Measurements from ENCODE around the gene MYL6. TPM values are rescaled to one million over a fixed set of nuclear protein-coding genes. Genes with fewer than 3 reads are reported as not detected.

The MYL6 gene
- total RNA-seq, 1 donor from 2014 or later = 590 TPM

DNA sequence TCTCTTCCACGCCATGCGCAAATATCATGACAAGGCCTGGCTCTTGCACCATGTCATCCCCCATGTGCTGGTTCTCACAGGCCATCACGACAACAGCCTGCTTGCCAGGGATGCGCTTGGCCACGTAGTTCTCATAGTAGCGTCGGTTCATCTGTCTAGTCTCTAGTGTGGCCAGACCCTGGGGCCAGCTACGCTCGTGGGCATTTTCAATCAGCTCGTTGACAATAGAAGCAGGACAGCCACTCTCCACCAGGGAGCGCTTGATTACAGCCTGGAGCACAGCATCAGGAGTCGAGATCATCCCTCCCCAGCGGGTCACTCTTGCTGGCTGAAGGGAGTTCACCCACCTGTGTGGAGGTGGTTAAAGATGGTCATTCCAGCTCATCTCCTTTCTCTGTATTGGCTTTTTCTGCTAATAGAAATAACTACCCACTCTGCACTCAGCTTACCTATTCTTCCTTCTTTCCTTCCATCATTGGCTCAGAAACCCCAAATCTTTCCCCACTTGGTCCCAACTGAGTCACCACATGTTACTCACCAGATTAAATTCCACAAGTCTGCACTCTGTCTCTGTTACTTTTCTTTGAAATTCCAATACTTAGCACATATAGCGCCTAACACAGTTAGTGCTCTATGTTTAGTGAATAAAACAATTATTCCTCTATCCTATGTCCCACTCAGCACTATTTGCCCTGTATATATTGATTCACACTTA lies 48.5 kb downstream of the MYL6 start:
- Histone ChIP-seq H3K36me3 (ENCODE audit: control insufficient read depth, insufficient read depth, low read length) (peaks cover 28% of the 10 kb centered on the region), H3K27me3 (ENCODE audit: control insufficient read depth, insufficient read depth, low read length) (no peaks in the 10 kb centered on the region), H3K4me3 (ENCODE audit: low read depth, low read length) (no peak overlapping the region)
- peak; percentile 78 for TF ChIP-seq CTCF (IDR thresholded peaks at IDR 0.05; ENCODE audit: insufficient read depth, low read length, severe bottlenecking)
- DNase-seq (ENCODE audit: low read depth) (peak; percentile 59), FAIRE-seq (no peak)

GRCh38 chr12:56208006-56208405 lies 49.8 kb downstream of the MYL6 start:
- FAIRE-seq = peak; percentile 68
- H3K36me3 ChIP-seq (ENCODE audit: control insufficient read depth, insufficient read depth, low read length) = peaks cover 33% of the 10 kb centered on the region

More at GRCh38 chr12:56208006-56208405, 49.8 kb downstream of the MYL6 start:
- TF ChIP-seq CTCF (IDR thresholded peaks at IDR 0.05; ENCODE audit: insufficient read depth, low read length, severe bottlenecking) = no peak
- Histone ChIP-seq H3K27me3 (ENCODE audit: control insufficient read depth, insufficient read depth, low read length) (no peaks in the 10 kb centered on the region), H3K4me3 (ENCODE audit: low read depth, low read length) (no peak overlapping the region)
- DNase-seq (ENCODE audit: low read depth) = no peak

Other genes with a start within 250 kb of the MYL6 start
- 34.0 and 56.3 TPM in 2 replicates for gene PYM1, start 230.5 kb upstream of the MYL6 start, total RNA-seq
- gene DGKA, start 227.2 kb upstream of the MYL6 start, total RNA-seq = 81.9 and 88.5 TPM in 2 replicates
- 1.8 and 2.6 TPM in 2 replicates for gene PMEL, start 192.3 kb upstream of the MYL6 start, total RNA-seq
- gene CDK2, start 191.5 kb upstream of the MYL6 start, total RNA-seq = 5.2 and 6.8 TPM in 2 replicates
- gene RAB5B, start 184.3 kb upstream of the MYL6 start, total RNA-seq = 30.8 and 48.8 TPM in 2 replicates
- 2.1 and 3.6 TPM in 2 replicates for gene SUOX, start 161.1 kb upstream of the MYL6 start, total RNA-seq
- 0.26 and 0.64 TPM in 2 replicates for gene IKZF4, start 137.3 kb upstream of the MYL6 start, total RNA-seq
- gene RPS26, start 116.4 kb upstream of the MYL6 start, total RNA-seq = 32.8 and 201 TPM in 2 replicates
- gene ERBB3, start 78.2 kb upstream of the MYL6 start, total RNA-seq = 21.1 and 59.8 TPM in 2 replicates
- 168 and 172 TPM in 2 replicates for gene PA2G4, start 53.8 kb upstream of the MYL6 start, total RNA-seq
- gene RPL41, start 41.7 kb upstream of the MYL6 start, total RNA-seq = 3,411 and 3,733 TPM in 2 replicates
- gene ZC3H10, start 40.1 kb upstream of the MYL6 start, total RNA-seq = 3.5 and 4.5 TPM in 2 replicates
- 253 and 304 TPM in 2 replicates for gene ESYT1, start 30.1 kb upstream of the MYL6 start, total RNA-seq
- 27.4 and 33.5 TPM in 2 replicates for gene MYL6B, start 5.8 kb upstream of the MYL6 start, total RNA-seq
- gene SMARCC2, start 31.1 kb downstream of the MYL6 start, total RNA-seq = 14.0 and 20.4 TPM in 2 replicates
- gene RNF41, start 63.6 kb downstream of the MYL6 start, total RNA-seq = 102 and 158 TPM in 2 replicates
- gene NABP2, start 66.0 kb downstream of the MYL6 start, total RNA-seq = 25.3 and 40.5 TPM in 2 replicates
- gene SLC39A5, start 71.7 kb downstream of the MYL6 start, total RNA-seq = 0.13 and 0.26 TPM in 2 replicates
- gene ANKRD52, start 100.0 kb downstream of the MYL6 start, total RNA-seq = 6.8 and 11.3 TPM in 2 replicates
- 2.7 and 5.3 TPM in 2 replicates for gene COQ10A, start 108.6 kb downstream of the MYL6 start, total RNA-seq
- 64.8 and 89.4 TPM in 2 replicates for gene CS, start 142.0 kb downstream of the MYL6 start, total RNA-seq
- gene CNPY2, start 157.6 kb downstream of the MYL6 start, total RNA-seq = 59.9 and 91.1 TPM in 2 replicates
- gene PAN2, start 175.6 kb downstream of the MYL6 start, total RNA-seq = 20.5 and 30.7 TPM in 2 replicates
- 0.13 TPM in 1 of 2 replicates, not detected in the other for gene IL23A, start 180.5 kb downstream of the MYL6 start, total RNA-seq
- 47.5 and 47.9 TPM in 2 replicates for gene STAT2, start 201.7 kb downstream of the MYL6 start, total RNA-seq
- not detected in 2 replicates for gene APOF, start 204.5 kb downstream of the MYL6 start, total RNA-seq